Activated naive CD8-positive, alpha-beta T cell treated with anti-CD3 and anti-CD28 coated beads, Interleukin-2, amount 50 U/mL, for 24 hours (primary cell): ENCODE measurements around the gene MAP4K4.
A peak's percentile ranks its signal among the peaks of the same experiment; 100 is the strongest.
"Not testable (repeated sequence)": the region's sequence is repeated elsewhere in the genome, so short reads cannot be mapped to it uniquely, and the experiment has no call there.

Experiments
- ATAC-seq: fragments of 150-1000 bp; cut with Tn5 transposase; one replicate; pipeline ENCODE4 v1.10.0; 2021
- DNase-seq: peaks from one replicate; pipeline ENCODE4 v3.0.0; 2021
- H3K27ac Mint-ChIP-seq: one replicate; pipeline ENCODE4 v1.8.0; 2021; ENCODE audit warnings: mild to moderate bottlenecking, mixed read lengths
- H3K27me3 Mint-ChIP-seq: one replicate; pipeline ENCODE4 v1.8.0; 2021; ENCODE audit warnings: mixed read lengths
- H3K36me3 Mint-ChIP-seq: one replicate; pipeline ENCODE4 v1.8.0; 2021; ENCODE audit warnings: low read depth, mixed read lengths
- H3K4me1 Mint-ChIP-seq: one replicate; pipeline ENCODE4 v1.8.0; 2021; ENCODE audit warnings: mixed read lengths
- H3K4me3 Mint-ChIP-seq: one replicate; pipeline ENCODE4 v1.8.0; 2021; ENCODE audit warnings: mild to moderate bottlenecking, moderate library complexity, mixed read lengths
- H3K9me3 Mint-ChIP-seq: one replicate; pipeline ENCODE4 v1.8.0; 2021; ENCODE audit warnings: mixed read lengths

MAP4K4 gene

DNA sequence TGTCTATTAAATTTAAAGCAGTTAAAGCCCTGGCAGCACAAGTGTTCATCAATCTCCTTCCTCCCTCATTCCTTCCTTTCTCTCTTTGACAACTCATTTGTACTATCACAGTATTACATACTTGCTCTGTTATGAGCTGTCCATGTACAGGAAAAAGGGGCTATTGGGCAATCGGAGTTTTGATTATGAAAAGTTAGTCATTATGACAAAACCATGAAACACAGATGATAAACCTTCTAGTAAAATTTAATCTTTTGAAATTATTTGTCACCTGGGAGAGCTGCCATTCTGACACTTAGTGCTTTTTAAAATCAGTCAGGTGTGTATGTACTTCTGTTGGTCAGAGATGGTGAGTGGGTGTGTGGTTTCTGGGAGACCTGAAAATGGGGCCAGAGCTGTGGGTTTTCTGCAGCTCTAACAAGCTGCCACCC, 39.4 kb downstream of the MAP4K4 start:
- H3K36me3 Mint-ChIP-seq = peaks cover 1% of the 10 kb centered on the region
- peaks cover 80% of the 10 kb centered on the region for H3K4me1 Mint-ChIP-seq
- peak overlapping the region; percentile 57 for H3K4me3 Mint-ChIP-seq
- DNase-seq (no peak), ATAC-seq (peak; percentile 77)
- H3K9me3 Mint-ChIP-seq = no peaks in the 10 kb centered on the region
- H3K27me3 Mint-ChIP-seq = no peaks in the 10 kb centered on the region
- H3K27ac Mint-ChIP-seq = peak overlapping the region; percentile 80

DNA sequence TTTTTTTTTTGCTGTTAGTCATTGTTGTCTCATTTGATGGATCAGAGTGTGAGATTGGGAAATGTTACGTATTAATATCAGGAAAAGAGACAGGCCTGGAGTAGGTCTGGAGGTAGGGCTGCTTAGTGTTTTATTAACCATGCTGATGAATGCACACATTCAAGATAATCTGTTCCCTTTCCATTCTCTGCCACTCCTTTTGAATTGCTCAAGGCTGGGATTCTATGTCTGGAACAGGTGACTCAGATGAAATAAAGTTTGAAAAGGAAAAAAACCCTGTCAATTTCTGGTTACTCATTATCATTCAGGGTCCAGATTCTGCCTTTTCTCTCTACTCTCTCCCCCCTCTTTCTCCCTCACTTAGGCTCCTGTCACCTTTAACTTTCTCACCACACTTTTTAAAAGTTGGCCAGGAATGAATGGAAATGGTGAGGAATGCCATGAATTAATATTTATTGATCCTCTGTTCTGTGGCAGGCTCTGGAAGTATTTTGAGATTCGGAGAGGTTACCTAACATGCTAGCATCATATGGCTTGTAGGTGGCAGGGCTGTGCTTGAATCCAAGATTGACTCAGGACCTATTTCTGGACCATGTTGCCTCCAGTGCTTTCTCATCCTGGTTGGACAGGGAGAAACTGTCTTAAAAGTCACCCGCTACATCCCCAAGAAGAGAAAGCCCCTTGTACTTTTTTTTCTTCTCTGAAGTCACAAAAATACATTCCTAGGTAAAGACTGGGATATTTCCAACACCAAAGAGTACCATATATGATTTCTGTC, 40.2 kb downstream of the MAP4K4 start:
- Mint-ChIP-seq H3K4me3 (no peak overlapping the region), H3K27ac (peak overlapping the region; percentile 80), H3K27me3 (no peaks in the 10 kb centered on the region), H3K36me3 (peaks cover 1% of the 10 kb centered on the region), H3K4me1 (peaks cover 81% of the 10 kb centered on the region), H3K9me3 (no peaks in the 10 kb centered on the region)
- DNase-seq (no peak), ATAC-seq (peak; percentile 13)

GRCh38 chr2:101738649-101739048, 41.1 kb downstream of the MAP4K4 start:
- ATAC-seq = no peak
- H3K27ac Mint-ChIP-seq = peak overlapping the region; percentile 80

DNA sequence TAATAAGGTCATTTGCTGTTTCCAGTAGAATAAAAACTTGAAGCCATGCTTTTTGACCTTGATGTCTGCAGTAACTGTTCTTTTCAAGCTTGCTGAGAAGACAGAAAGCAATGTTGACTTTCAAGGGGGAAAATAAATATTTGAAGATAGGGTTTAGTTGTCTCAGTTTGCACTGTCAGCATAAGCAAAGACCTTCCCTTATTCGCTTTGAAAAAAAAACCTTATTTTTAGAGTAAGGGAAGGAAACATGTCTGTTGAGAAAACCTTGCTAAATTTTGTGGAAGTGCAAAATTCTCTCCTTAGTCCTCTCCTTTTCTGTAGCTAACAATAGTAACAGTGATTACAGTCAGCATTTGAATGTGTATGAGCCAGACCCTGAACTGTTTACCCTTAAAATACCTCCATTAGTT, 43.1 kb downstream of the MAP4K4 start:
- Mint-ChIP-seq H3K4me3 (no peak overlapping the region), H3K9me3 (no peaks in the 10 kb centered on the region), H3K27me3 (no peaks in the 10 kb centered on the region), H3K27ac (no peak overlapping the region), H3K36me3 (peaks cover 1% of the 10 kb centered on the region), H3K4me1 (peaks cover 80% of the 10 kb centered on the region)
- DNase-seq (no peak), ATAC-seq (no peak)

More at GRCh38 chr2:101738649-101739048, 41.1 kb downstream of the MAP4K4 start:
- Mint-ChIP-seq H3K27me3 (no peaks in the 10 kb centered on the region), H3K4me3 (no peak overlapping the region), H3K4me1 (peaks cover 80% of the 10 kb centered on the region), H3K36me3 (peaks cover 1% of the 10 kb centered on the region), H3K9me3 (no peaks in the 10 kb centered on the region)
- no peak for DNase-seq

- ATAC-seq = no peak
- Mint-ChIP-seq H3K4me1 (peaks cover 80% of the 10 kb centered on the region), H3K36me3 (peaks cover 1% of the 10 kb centered on the region), H3K9me3 (no peaks in the 10 kb centered on the region), H3K27ac (peak overlapping the region; percentile 50), H3K27me3 (no peaks in the 10 kb centered on the region), H3K4me3 (no peak overlapping the region)
- DNase-seq = no peak
Observed at GRCh38 chr2:101741775-101742520, 44.4 kb downstream of the MAP4K4 start.

DNA sequence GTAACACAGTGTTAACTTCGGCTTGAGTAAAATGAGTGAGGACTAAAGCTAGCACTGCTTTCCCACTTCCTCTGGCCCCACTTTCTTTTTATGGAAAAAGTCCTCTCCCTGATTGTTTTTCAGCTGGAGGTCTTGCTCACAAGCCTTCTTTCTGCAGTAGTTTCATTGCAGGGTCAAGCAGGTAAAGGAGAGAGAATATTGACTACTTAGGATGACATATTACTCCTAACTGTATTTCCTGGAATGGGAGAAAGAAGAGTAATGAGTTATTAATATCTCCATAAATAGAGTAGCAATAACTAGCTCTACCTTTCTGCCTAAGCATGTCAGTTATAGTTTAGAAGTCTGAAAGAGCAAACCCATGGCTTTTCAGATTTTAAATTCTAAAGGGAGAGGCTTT, 45.0 kb downstream of the MAP4K4 start:
- DNase-seq (no peak), ATAC-seq (no peak)
- Mint-ChIP-seq H3K4me3 (no peak overlapping the region), H3K27me3 (no peaks in the 10 kb centered on the region), H3K27ac (peak overlapping the region; percentile 13), H3K4me1 (peaks cover 79% of the 10 kb centered on the region), H3K36me3 (peaks cover 1% of the 10 kb centered on the region), H3K9me3 (no peaks in the 10 kb centered on the region)

DNA sequence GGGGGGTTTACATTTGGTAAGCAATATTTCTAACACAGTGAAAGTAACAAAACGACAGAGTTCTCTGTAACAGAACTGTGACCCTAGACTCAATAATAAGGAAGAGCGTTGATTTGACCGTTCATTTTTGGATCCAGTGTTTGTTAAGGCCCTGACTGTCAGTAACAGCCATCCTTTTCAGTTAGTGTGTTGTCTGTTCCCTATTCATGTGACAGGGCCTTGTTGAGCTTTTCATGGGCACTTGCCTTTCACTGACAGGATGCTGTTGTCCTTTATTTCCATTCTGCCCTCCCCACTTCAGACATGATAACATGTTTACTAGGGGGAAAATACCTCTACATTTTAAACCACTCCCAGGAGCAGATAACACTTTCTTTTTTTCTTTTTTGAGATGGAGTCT, 45.8 kb downstream of the MAP4K4 start:
- DNase-seq (no peak), ATAC-seq (peak; percentile 35)
- Mint-ChIP-seq H3K27ac (peak overlapping the region; percentile 32), H3K4me3 (no peak overlapping the region), H3K4me1 (peaks cover 77% of the 10 kb centered on the region), H3K27me3 (no peaks in the 10 kb centered on the region), H3K9me3 (no peaks in the 10 kb centered on the region), H3K36me3 (peaks cover 2% of the 10 kb centered on the region)

GRCh38 chr2:101744832-101745231, 47.3 kb downstream of the MAP4K4 start:
- Mint-ChIP-seq H3K27me3 (no peaks in the 10 kb centered on the region), H3K4me1 (peaks cover 71% of the 10 kb centered on the region), H3K27ac (no peak overlapping the region), H3K4me3 (no peak overlapping the region), H3K9me3 (no peaks in the 10 kb centered on the region), H3K36me3 (peaks cover 4% of the 10 kb centered on the region)
- DNase-seq = no peak
- ATAC-seq = no peak

DNA sequence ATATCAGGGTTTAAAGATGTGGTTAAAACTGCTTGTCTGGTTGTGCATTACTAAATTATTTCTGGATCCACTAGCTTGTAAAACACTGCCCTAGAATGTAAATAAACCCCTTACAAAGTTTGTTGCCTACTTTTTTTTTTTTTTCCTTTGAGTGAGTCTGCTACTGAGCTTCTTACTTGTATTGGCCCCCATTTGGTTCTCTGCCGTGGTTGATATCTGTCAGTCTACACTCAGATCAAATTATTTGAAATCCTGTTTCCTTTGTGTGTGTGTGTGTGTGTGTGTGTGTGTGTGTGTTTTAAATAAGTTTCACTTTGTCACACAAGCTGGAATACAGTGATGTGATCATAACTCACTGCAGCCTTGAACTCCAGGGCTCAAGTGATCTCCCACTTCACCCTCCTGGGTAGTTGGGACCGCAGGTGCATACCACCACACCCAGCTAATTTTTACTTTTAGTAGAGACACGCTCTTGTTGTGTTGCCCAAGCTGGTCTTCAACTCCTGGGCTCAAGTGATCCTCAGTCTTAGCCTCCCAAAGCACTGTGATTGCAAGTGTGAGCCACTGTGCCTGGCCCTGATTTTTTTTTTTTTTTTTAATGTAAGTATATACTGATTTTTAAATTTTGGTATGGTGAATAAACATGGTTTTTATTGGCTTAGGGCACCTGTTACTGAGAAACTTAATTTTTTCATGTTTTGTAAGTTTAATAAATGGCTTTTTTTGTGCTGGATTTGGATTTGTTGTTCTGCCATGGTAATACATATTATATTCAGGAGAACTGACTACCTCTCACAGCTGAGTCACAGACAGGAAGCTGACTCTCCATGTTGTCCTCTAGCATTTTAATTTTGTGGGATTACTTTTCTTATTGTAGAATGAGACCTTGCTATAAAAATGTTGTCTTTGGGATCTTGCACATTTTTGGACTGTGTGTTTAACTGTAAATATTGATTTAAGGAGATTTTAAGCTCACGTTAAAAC, 48.5 kb downstream of the MAP4K4 start:
- DNase-seq (no peak), ATAC-seq (peak; percentile 28)
- Mint-ChIP-seq H3K4me3 (peak overlapping the region; percentile 6), H3K9me3 (no peaks in the 10 kb centered on the region), H3K27ac (peak overlapping the region; percentile 38), H3K4me1 (peaks cover 70% of the 10 kb centered on the region), H3K36me3 (peaks cover 3% of the 10 kb centered on the region), H3K27me3 (no peaks in the 10 kb centered on the region)

- DNase-seq (no peak), ATAC-seq (no peak)
- Mint-ChIP-seq H3K36me3 (peaks cover 3% of the 10 kb centered on the region), H3K27me3 (no peaks in the 10 kb centered on the region), H3K27ac (no peak overlapping the region), H3K9me3 (no peaks in the 10 kb centered on the region), H3K4me3 (no peak overlapping the region), H3K4me1 (peaks cover 73% of the 10 kb centered on the region)
Observed at GRCh38 chr2:101748000-101748399, 50.5 kb downstream of the MAP4K4 start.

DNA sequence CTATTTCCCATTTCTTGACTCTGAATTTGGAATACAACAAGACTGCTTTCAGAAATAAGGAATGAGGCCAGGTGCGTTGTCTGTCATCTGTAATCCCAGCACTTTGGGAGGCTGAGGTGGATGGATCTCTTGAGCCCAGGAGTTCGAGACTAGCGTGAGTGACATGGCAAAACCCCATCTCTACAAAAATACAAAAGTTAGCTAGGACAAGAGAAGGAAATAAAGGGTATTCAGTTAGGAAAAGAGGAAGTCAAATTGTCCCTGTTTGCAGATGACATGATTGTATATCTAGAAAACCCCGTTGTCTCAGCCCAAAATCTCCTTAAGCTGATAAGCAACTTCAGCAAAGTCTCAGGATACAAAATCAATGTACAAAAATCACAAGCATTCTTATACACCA, 51.0 kb downstream of the MAP4K4 start:
- H3K27ac Mint-ChIP-seq, H3K36me3 Mint-ChIP-seq, H3K4me3 Mint-ChIP-seq, DNase-seq, H3K27me3 Mint-ChIP-seq, ATAC-seq, H3K9me3 Mint-ChIP-seq: not testable (repeated sequence)
- H3K4me1 Mint-ChIP-seq = peaks cover 73% of the 10 kb centered on the region

GRCh38 chr2:101750688-101751087, 53.2 kb downstream of the MAP4K4 start:
- Mint-ChIP-seq H3K36me3 (peaks cover 3% of the 10 kb centered on the region), H3K4me1 (peaks cover 75% of the 10 kb centered on the region), H3K27ac (no peak overlapping the region), H3K9me3 (no peaks in the 10 kb centered on the region), H3K4me3 (no peak overlapping the region), H3K27me3 (no peaks in the 10 kb centered on the region)
- DNase-seq (no peak), ATAC-seq (no peak)

GRCh38 chr2:101751276-101751815, 53.8 kb downstream of the MAP4K4 start:
- H3K4me3 Mint-ChIP-seq = no peak overlapping the region
- no peak for ATAC-seq

More at GRCh38 chr2:101751276-101751815, 53.8 kb downstream of the MAP4K4 start:
- no peak for DNase-seq
- H3K4me1 Mint-ChIP-seq = peaks cover 74% of the 10 kb centered on the region
- no peaks in the 10 kb centered on the region for H3K27me3 Mint-ChIP-seq
- H3K27ac Mint-ChIP-seq = peak overlapping the region; percentile 27
- H3K36me3 Mint-ChIP-seq = peaks cover 3% of the 10 kb centered on the region
- no peaks in the 10 kb centered on the region for H3K9me3 Mint-ChIP-seq
